ENCODE measurements around the gene DNASE1L3. TPM values are rescaled to one million over a fixed set of nuclear protein-coding genes. Genes with fewer than 3 reads are reported as not detected.

Gene DNASE1L3
- total and polyA plus RNA-seq, 2 of the 13 experiments (the other 11 are each of a cell fraction or from before 2014, with no cell fraction given), result 0.86 to 1.7 TPM

- peak; percentile 68; the same call in 1 of the 2 replicates for TF ChIP-seq AHDC1 (CRISPR knock-in tag; IDR thresholded peaks at IDR 0.05; ENCODE audit: borderline replicate concordance)
- 0 out of 2 replicates have a peak, but pooled peaks have one; percentile 20 for TF ChIP-seq ZNF614 (CRISPR knock-in tag; IDR thresholded peaks at IDR 0.05; ENCODE audit: borderline replicate concordance)
- peak; percentile 69; the same call in 1 of the 2 replicates for TF ChIP-seq ZNF609 (CRISPR knock-in tag; IDR thresholded peaks at IDR 0.05; ENCODE audit: borderline replicate concordance)
- TF ChIP-seq FOXJ3 (CRISPR knock-in tag; IDR thresholded peaks at IDR 0.05; ENCODE audit: borderline replicate concordance), result peak; percentile 54; the same call in 1 of the 2 replicates
- TF ChIP-seq ARNTL (CRISPR knock-in tag; IDR thresholded peaks at IDR 0.05), result 0 out of 2 replicates have a peak, but pooled peaks have one; percentile 7
- 0 out of 2 replicates have a peak, but pooled peaks have one; percentile 64 for TF ChIP-seq ZNF232 (CRISPR knock-in tag; IDR thresholded peaks at IDR 0.05; ENCODE audit: borderline replicate concordance)
- no peak for TF ChIP-seq FOXC1 (CRISPR knock-in tag; IDR thresholded peaks at IDR 0.05; ENCODE audit: borderline replicate concordance)
- TF ChIP-seq ZMYM4 (CRISPR knock-in tag; IDR thresholded peaks at IDR 0.05), result peak; percentile 43; the same call in 1 of the 2 replicates
- peak; percentile 73 for TF ChIP-seq ZBTB38 (CRISPR knock-in tag; IDR thresholded peaks at IDR 0.05)
- peak; percentile 74 for TF ChIP-seq FOXA3 (CRISPR knock-in tag; IDR thresholded peaks at IDR 0.05)
- no peak for TF ChIP-seq CSRNP1 (CRISPR knock-in tag; IDR thresholded peaks at IDR 0.05)
- TF ChIP-seq PHF21A (CRISPR knock-in tag; IDR thresholded peaks at IDR 0.05), result peak; percentile 53; the same call in 1 of the 2 replicates
- peak; percentile 59 for TF ChIP-seq HDAC1 (CRISPR knock-in tag; IDR thresholded peaks at IDR 0.05)
- TF ChIP-seq TBX2 (CRISPR knock-in tag; IDR thresholded peaks at IDR 0.05; ENCODE audit: borderline replicate concordance), result peak; percentile 76; the same call in 1 of the 2 replicates
- peak; percentile 41; the same call in 1 of the 2 replicates for TF ChIP-seq ZNF607 (CRISPR knock-in tag; IDR thresholded peaks at IDR 0.05; ENCODE audit: borderline replicate concordance)
- peak; percentile 71 for TF ChIP-seq GATAD2A (CRISPR knock-in tag; IDR thresholded peaks at IDR 0.05)
Measured at GRCh38 chr3:58168498-58168897, 42.3 kb downstream of the DNASE1L3 start (continued).
